Hindlimb muscle (tissue), 1 donor: ENCODE results near the gene ATP1A2. TPM values are rescaled to one million over a fixed set of nuclear protein-coding genes. Genes with fewer than 3 reads are reported as not detected.
A peak's percentile ranks its signal among the peaks of the same experiment; 100 is the strongest.
"Not testable (repeated sequence)": the region's sequence is repeated elsewhere in the genome, so short reads cannot be mapped to it uniquely, and the experiment has no call there.

ENCODE experiments used
- DNase-seq: peaks from one replicate; pipeline ENCODE4 v3.0.0-alpha.2; 2013
- polyA plus RNA-seq: library from polyadenylated mRNA; unstranded; fragments of 120-200 nt; gene quantifications from one replicate; pipeline ENCODE4 v1.2.1, GENCODE V29; 2013; ENCODE audit not compliant: insufficient read length

ATP1A2 gene
- polyA plus RNA-seq, 1 donor = 87.0 TPM

DNA sequence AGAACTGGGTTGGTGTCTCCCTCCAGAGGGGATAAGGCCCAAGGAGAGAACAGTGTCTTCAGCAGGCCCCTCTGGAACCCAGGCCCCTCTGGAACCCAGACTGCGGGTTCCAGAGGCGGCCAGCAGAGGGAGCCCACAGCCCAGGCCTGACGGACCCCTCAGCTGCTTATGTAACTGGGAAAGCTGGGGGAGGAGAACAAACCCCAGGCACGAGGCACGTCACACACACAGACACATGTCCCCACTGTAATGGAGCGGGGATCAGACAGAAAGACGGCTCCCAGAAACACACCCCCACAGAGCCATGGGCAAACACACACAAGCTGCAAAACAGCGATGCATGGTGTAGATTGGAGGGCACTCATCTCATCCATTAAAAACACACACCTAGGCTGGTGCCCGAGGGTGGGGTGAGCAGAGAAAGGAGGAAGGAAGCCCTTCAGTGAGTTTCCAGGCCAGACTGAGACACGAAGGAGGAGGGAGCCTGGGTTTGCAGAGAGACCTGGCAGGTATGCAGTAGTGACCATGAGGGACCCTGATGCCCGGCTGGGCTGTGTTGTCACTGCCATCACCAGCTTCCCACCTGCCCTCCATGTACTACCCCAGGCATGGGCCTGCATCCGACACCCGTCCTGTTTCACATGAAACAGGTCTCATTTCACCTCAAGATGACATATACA, 14.4 kb upstream of the ATP1A2 start:
- DNase-seq = peak; percentile 85

DNA sequence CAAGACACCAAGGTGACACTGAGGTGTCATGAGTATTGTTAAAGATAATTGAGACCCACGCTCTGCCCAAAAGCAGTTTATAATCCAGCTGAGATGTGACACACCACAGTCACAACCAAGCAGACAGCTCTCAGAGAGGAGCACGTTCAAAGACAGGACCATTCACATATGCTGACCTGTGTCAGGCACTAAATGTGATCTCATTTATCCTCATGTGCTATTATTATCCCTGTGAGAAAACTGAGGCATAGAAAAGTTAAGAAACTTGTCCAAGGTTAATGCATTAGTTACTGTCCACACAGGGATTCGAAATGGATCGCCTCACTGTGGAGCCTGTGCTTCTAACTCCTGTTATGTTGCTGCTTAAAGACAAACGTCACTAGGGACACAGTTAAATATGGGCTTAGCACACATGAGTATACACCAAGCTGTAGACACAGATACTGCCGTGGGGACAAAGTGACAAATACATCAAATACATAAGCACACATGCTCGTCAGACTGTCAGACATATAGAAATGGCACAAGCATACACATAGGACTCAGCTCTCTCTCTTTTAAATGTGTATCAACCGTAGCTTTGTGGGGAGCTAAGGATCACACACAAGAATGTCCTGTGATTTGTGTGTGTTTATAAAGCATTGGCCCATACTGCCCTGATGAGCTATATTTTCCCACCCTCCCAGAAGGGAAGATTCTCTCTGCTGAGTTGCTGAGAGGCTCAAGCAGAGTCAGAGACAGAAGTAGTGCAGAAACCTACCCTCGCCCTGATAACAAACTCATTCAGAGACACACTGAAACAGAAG, 13.6 kb upstream of the ATP1A2 start:
- no peak for DNase-seq

DNA sequence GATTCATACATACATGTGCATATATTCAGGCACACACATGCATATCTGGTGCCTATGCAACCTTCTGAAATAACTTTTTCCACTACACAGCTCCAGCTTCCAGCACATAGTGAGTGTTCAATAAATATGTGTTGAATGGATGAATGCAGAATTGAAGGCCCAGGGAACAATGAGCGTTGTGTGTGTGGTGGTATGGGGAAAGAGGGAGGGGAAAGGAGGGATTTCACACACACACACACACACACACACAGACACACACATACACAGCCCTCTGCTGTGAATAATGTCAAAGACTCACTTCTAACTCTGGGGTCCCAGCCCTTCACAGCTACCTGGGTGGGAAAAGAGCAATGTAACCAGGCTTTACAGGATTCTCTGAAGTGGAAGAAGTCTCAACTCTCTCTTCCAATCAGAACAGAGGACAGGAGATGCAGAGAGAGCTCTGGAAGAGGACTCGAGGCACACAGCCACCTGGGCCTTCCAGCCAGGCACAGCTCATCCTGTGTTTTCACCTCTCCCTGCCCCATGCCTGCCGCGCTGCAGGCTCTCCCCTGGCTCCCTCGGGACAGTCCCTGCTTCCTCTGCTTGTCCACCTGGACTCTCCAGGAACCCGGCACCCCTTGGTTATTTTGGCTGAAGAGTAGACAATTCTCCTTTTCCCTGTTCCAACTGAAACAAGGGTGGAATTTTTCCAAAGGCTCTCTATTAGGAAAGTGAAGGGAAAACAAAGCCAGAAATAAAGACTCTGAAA, 11.7 kb upstream of the ATP1A2 start:
- no peak for DNase-seq

DNA sequence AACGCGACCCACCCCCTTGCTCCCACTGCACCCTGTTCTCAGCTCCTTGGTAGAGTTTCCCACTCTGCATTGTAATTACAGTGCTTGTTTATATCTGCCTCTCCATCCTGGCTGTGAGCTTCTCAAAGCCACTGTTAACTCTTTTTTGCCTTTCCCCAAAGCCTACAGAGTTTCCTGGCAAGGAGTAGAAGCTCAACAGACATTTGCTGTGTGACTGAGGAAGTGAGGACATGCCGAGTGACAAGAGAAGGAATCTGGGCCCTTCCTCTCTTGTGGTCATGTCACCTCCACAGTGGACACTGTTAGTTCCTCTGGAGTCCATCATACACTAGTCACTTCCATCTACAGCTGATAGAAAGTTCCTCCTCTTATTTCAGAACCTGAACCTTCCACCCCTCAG, 11.1 kb upstream of the ATP1A2 start:
- no peak for DNase-seq

DNA sequence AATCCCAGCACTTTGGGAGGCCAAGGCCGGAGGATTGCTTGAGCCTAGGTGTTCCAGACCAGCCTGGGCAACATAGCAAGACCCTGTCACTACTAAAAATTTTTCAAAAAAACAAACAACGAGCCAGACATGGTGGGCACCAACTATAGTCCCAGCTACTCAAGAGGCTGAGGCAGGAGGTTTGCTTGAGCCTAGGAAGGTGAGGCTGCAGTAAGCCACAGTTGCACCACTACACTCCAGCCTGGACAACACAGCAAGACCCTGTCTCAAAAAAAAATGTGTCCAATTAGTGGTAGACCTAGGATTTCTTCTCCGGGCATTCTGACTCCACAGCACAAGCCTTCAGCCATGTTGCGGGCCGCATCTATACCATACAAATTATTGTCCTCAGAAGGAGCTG, 10.4 kb upstream of the ATP1A2 start:
- DNase-seq = no peak

DNA sequence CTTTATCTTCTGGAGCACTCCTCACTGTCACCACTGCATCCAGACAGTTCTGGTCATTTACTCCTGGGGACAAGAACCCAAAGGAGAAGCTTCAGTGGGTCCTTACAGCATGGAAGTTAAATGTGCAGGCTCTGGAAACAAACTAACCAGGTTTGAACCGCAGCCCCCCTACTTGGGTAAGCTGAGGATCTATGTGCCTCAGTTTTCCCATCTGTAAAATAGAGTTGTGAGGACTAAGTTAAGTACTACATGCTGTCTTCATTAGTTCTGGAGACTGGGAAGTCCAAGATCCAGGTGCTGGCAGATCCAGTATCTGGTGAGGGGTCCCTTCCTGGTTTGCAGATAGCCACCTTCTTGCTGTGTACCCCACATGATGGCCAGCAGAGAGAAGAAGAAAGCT, 8.0 kb upstream of the ATP1A2 start:
- DNase-seq = no peak

DNA sequence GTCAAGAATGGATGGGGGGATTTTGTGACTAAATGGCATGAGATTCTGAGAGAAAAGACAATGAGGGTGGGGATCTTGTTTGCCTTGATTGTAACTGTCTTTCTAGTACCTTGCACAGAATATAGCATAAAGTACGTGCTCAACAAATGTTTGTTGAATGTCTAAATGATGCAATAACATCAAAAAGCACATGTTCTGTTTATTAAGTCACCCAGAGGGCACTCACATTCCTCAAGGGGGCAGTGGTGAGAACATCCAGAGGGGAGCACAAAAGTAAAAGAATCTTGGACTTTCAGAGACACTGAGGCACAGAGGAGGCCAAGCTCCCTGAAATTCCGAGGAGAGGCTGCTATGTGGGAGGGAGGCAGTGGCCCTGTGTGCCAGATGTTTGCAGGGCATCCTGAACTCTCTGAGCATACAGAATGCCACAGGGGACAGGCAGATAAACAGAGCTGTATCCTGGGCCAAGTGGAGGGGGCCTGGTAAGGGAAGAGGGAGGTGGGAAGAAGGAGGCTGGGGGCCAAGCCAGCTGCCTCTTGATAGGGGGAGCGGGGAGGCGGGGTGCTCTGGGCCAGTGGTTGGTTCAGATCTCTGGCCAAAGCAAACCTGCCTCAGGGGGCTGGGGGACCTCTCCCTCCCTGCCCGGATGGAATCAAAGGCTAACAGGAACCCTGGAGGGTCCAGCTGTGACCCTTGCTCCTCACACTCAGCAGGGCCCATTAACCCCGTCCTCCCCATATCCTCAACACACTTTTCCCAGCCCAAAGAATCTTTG, 6.5 kb upstream of the ATP1A2 start:
- no peak for DNase-seq

DNA sequence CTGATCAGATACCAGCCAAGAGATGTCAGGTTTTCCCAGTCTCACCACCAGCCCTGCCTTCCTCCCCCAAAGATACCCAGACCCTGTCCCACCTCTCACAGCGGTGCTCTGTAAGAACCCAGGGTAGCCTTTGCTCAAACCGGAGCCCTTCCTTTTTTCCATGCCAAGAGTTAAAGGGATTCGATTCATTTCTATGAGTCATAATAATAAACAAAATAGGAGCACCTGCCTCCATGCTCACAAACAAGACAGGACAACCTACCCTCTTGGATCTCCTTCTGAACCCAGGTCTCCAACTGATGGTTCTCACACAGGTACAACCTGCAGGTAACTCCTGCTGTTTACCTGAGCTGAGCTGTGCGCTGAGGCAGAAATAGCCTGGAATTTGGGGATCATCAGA, 5.9 kb upstream of the ATP1A2 start:
- no peak for DNase-seq

DNA sequence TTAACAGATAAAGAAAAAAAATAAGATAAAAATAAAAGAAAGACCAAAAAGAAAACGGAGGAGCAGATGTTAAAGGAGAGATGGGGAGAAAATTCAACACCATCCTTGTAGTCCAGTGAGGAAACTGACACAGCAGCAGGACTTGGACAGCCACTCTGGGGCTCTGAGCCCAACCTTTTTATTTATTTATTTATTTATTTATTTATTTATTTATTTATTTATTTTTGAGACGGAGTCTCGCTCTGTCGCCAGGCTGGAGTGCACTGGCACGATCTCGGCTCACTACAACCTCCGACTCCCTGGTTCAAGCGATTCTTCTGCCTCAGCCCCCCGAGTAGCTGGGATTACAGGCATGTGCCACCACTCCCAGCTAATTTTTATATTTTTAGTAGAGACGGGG, 4.1 kb upstream of the ATP1A2 start:
- DNase-seq = not testable (repeated sequence)

DNA sequence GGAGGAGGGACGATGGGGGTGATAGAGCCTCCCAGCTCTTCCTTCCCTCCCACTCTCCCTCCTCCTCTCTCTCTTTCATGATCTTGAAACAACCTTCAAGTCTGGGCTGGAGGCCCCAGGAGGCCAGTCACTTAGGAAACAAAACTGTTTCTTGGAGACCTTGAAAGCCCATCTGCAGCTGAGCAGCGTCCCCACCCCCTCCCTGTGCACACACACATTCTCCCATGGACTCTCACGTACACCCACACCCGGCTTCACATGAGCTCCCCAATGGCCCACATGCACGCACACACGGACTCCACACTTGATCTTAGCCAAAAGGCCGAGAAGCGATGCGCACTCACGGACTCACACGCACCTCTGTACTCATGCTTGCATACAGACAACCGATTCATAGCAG, 3.2 kb upstream of the ATP1A2 start:
- peak; percentile 81 for DNase-seq

DNA sequence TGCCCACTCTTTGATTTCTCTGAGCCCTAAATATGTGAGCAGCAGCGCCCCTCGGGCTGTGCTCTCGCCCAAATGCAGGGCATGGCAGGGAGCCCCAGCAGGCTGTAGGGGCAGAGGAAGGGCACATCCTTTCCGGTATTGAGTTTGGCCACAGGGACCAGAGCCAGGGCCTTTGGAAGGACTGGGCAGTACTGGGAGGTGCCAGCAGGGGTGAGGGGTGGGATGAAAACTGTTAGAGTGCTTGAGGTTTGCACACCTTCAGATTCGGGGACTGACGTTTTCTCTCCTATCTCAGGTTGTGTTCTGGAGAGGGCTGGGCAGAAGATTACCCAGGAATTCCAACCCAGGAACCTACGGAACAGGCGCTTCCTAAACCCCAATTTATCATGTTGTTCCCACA, 2.2 kb upstream of the ATP1A2 start:
- DNase-seq = no peak

DNA sequence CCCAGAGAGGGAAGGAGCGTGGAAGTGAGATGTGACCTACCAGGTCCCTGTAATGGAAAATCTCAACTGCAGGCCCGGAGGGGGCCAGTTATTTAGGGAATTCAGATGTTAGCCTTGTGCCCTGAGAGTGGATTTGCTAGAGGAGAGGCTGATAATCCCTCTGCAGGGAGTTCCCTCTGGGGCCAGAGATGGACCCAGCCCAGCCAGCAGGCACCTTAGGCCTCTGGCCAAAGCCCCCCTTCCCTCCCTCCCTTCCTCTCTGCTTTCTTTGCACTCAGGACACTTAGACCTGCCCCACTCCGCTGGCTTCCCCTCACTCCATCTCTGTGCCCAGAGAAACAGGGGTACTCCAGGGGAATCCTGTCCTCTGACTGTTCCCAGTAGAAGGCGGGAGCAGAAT, 1.5 kb upstream of the ATP1A2 start:
- DNase-seq = no peak

DNA sequence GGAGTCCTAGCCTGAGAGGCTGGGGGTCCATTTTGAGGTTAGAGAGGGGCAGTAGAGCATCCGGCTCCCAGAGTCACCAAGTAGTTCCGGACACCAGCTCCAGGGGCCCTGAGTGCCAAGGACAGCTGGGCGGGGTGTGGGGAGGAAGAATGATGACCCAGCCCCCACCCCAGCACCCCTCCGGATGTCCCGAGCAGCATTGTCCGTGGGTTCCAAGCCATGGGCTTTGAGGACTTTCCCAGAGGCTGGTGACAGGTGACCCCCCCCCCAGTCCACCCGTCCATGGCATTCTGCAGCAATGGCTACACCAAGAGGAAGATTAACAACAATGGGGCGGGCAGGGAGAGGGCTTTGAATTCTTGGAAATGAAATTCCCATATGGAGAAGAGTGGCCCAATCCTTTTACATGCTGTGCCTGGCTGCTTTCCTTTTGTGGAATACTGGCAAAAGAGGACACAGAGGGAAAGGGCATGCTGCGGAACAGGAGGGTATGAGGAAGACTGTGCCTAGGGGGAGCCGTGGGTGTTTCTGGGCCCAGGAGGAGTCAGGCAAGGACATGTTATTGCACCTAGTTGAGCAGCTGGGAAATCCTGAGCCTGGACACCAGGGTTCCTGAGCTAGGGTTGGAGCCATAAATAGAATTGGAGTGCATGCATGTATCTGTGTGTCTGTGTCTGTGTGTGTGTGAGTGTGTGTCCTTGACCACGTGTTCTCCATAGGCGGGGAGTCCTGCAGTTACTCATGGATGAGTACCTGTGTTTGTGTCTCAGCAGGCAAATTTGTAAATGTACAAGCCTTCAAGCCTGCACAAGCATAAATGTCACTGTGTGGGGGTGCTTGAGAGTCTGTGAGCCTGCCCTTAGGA, 956 bp downstream of the ATP1A2 start:
- no peak for DNase-seq

DNA sequence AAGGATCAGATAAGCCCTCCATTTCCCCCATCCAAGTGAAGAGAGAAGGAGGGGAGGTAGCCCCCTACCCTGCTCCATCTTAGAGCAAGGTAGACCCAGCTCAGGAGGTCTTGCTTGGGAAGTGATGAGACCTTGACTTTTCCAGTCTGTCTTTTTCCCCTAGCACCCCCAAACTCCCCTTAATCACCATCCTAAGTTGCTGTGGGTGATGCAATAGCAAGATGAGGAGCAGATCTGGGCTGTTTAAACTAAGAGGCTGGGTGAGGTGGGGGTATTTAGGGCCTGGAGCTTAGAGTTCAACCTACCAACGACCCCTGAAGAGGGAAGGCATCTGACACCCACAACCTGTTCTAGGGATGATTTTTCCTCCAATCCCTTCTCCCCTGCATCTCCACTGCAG, 1.7 kb downstream of the ATP1A2 start:
- DNase-seq = no peak

DNA sequence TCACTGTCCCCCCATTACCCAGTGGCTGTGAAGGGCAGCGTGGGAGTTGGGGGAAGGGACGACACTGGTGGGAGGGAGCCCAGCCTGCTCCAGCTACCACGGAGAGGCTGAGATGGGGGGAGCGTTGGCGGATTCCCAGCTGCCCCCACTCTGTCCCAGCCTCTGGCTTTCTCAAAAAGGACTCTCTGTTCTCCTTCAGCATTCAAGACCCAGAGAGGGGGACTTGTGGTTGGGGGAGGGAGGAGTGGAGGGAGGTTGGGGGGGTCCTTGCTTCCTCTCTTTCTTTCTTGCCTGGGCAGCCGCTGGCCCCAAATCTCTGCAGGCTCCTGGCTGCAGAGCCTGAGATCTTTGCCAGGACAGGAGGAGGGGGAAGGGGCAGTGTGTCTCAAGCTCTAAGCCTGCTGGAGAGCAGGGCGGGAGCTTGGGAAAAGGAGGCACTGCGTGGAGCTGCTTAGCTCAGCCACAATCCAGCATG, 2.2 kb downstream of the ATP1A2 start:
- DNase-seq = no peak

DNA sequence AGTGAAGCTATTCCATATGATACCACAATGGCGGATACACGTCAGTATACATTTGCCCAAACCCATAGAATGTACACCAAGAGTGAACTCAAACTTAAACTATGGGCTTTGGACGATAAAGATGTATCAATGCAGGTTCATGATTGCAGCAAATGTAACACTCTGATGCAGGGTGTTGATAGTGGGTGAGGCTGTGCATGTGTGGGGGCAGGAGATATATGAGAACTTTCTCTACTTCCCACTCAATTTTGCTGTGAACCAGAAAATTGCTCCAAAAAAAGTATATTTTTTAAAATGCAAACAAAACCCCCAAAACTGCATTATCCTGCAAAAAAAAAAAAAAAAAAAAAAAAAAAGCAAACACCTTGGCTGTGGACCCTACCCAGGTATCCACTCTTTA, 3.4 kb downstream of the ATP1A2 start:
- DNase-seq = no peak

DNA sequence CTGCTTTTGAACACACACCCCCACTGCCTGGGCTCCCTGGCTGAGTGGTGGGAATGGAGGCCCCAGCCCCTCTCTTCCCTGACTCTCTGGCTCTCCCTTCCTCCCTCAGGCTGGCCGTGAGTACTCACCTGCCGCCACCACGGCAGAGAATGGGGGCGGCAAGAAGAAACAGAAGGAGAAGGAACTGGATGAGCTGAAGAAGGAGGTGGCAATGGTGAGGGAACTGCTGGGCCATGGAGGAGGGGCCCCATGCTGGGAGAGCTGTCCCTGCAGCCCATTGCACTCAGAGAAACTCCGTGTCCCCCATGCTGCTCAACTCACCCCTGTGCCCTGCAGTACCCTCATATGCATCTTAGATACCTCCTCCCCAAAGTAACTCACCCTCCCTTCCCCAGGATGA, 5.2 kb downstream of the ATP1A2 start:
- DNase-seq = no peak

DNA sequence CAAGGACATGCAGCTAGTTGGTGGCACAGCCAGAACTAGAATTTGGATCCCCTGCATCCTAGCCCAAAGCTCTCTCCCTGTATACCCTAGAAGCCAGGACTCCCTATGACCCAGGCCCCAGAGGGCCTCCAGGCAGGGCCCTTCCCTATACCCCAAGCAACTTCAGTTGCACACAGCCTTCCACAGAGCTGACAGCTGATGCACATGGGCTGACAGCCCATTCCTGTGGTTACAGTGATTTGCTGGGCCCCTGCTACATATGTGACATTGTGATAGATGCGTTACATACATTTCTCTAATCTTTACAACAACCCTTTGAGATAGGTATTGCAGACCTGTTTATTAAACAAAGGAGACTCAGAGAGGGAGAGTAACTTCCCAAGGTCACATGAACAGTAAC, 5.8 kb downstream of the ATP1A2 start:
- DNase-seq = no peak

DNA sequence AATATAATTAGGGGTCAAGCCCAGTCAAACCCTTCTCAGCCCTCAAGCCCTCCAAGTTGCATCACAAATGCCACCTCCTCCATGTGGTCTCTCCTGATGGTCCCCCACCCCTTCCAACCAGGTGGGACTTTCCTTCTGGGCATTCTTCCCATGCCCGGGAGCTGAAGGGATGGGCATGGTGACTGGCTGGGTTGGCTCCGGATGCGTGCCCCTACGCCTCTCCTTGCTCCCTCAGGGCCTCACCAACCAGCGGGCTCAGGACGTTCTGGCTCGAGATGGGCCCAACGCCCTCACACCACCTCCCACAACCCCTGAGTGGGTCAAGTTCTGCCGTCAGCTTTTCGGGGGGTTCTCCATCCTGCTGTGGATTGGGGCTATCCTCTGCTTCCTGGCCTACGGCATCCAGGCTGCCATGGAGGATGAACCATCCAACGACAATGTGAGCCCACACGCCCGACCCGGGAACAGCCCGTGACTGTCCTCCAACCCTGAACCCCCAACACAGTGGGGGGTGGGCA, 7.5 kb downstream of the ATP1A2 start:
- DNase-seq = no peak

DNA sequence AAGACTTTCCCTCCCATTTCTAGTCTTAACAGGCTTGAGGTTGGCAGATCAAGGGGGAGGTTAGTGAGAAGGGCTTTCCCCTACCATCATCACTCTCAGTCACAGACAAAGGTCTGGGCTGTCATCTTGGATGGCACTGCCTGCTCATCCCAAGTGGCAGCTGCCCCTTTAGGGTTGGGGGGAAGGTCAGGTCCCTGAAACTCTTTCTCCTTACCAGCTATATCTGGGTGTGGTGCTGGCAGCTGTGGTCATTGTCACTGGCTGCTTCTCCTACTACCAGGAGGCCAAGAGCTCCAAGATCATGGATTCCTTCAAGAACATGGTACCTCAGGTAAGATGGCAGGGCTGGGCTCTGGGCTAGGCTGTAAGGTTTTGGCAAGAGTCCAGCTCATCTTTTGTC, 8.2 kb downstream of the ATP1A2 start:
- no peak for DNase-seq

DNA sequence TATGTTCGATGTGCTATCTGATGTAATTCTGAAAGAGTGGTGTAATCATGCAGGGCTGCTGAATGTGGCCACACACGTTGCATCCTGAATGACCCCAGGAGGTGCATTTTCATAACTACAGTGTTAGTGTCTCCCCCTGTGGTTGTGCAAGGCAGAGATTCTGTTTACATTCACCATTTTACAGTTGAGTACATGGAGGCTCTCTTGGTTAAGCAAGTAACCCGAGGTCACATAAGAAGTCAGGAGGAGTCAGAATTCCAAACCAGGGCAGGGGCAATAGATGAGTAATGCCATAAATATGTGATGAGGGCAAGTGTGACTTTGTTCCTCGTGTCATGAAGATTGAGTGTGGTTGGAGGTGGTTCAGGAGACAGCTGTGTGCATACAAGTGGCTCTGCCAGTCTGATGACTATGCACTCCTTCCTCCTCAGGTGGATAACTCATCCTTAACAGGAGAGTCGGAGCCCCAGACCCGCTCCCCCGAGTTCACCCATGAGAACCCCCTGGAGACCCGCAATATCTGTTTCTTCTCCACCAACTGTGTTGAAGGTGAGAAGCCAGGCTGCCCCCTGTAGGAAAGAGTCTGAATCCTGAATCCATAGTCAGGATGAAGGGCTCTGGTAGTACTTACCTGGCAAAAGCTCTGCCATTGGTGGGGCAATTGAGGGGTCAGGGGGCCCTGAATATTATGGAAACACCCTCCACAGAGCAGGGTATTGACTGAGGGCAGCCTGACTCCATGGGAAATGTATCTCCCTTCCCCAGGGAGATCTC, 9.3 kb downstream of the ATP1A2 start:
- DNase-seq = no peak
